Activated CD4-positive, alpha-beta T cell treated with anti-CD3 and anti-CD28 coated beads for 4 hours (primary cell): ENCODE measurements around the gene MS4A10.

Experiments
- DNase-seq, 2 donors: peaks; one replicate each; pipeline ENCODE4 v3.0.0-alpha.2; 2020

Gene MS4A10

GRCh38 chr11:60766547-60766946 is 18.6 kb upstream of the MS4A10 start:
- DNase-seq: no peak

GRCh38 chr11:60767388-60767811 is 17.7 kb upstream of the MS4A10 start:
- DNase-seq: no peak

- DNase-seq: no peak
Measured at GRCh38 chr11:60768202-60768601, 16.9 kb upstream of the MS4A10 start.

GRCh38 chr11:60769273-60769672 is 15.9 kb upstream of the MS4A10 start:
- DNase-seq: no peak

GRCh38 chr11:60769811-60770210 is 15.3 kb upstream of the MS4A10 start:
- DNase-seq: no peak

GRCh38 chr11:60771146-60771545 is 14.0 kb upstream of the MS4A10 start:
- DNase-seq: no peak

GRCh38 chr11:60771879-60772525 is 13.1 kb upstream of the MS4A10 start:
- no peak for DNase-seq

GRCh38 chr11:60772666-60773065 is 12.5 kb upstream of the MS4A10 start:
- DNase-seq: no peak

GRCh38 chr11:60774726-60775125 is 10.4 kb upstream of the MS4A10 start:
- DNase-seq: no peak

GRCh38 chr11:60775420-60775961 is 9.6 kb upstream of the MS4A10 start:
- peak; percentile 68 to 82 for DNase-seq

GRCh38 chr11:60776167-60776566 is 9.0 kb upstream of the MS4A10 start:
- DNase-seq: no peak

GRCh38 chr11:60777106-60777505 is 8.0 kb upstream of the MS4A10 start:
- DNase-seq: no peak

- DNase-seq: no peak
Measured at GRCh38 chr11:60777572-60777971, 7.6 kb upstream of the MS4A10 start.

GRCh38 chr11:60780065-60780464 is 5.1 kb upstream of the MS4A10 start:
- DNase-seq: no peak

- DNase-seq: no peak
Measured at GRCh38 chr11:60780774-60781173, 4.4 kb upstream of the MS4A10 start.

- DNase-seq: no peak
Measured at GRCh38 chr11:60781286-60781980, 3.7 kb upstream of the MS4A10 start.

GRCh38 chr11:60781981-60782316 is 3.2 kb upstream of the MS4A10 start:
- DNase-seq: no peak

GRCh38 chr11:60782393-60783140 is 2.6 kb upstream of the MS4A10 start:
- DNase-seq: no peak

GRCh38 chr11:60783141-60783484 is 2.0 kb upstream of the MS4A10 start:
- DNase-seq: no peak

GRCh38 chr11:60783911-60784310 is 1.2 kb upstream of the MS4A10 start:
- no peak for DNase-seq

GRCh38 chr11:60785806-60786361 is 751 bp downstream of the MS4A10 start:
- no peak for DNase-seq

GRCh38 chr11:60786811-60787567 is 1.9 kb downstream of the MS4A10 start:
- DNase-seq: no peak
